H1 (cell line): ENCODE data around the gene TJP3. TPM values are rescaled to one million over a fixed set of nuclear protein-coding genes. Genes with fewer than 3 reads are reported as not detected.

Source experiments
- CTCF ChIA-PET: fragments of 300-600 bp; sonication (Branson Sonifier 250); formaldehyde crosslinking; loops from one replicate; lab custom pipeline; 2021; ENCODE audit not compliant: partially characterized antibody; lab: Charles Lee
- POLR2A ChIA-PET: fragments of 300-600 bp; sonication (Branson Sonifier 250); formaldehyde crosslinking; loops from one replicate; lab custom pipeline; 2021; ENCODE audit warnings: inconsistent platforms; ENCODE audit not compliant: partially characterized antibody; lab: Charles Lee
- DNase-seq, 2 experiments: peaks; one replicate each; pipeline versions ENCODE4 v3.0.0 to v3.0.0-alpha.2; 2010 to 2022; ENCODE audit warnings: low spot score in 2 of 2, low read depth in 1 of 2, mixed read lengths in 1 of 2
- FAIRE-seq: peaks from 2 replicates; lab custom pipeline; 2011; peaks lifted over from hg19 to GRCh38; lab: Jason Lieb, UNC
- H2AFZ ChIP-seq: 2 replicates; pipeline ENCODE4 v1.8.1; 2012; ENCODE audit warnings: low read length, inconsistent platforms
- H2AK5ac ChIP-seq: 2 replicates; pipeline ENCODE4 v1.6.1; 2013; ENCODE audit warnings: low read depth, low read length
- H2BK120ac ChIP-seq: replicated peaks from 2 replicates; pipeline ENCODE3; 2013; ENCODE audit warnings: low read depth, low read length, inconsistent platforms
- H2BK12ac ChIP-seq: 2 replicates; pipeline ENCODE4 v1.6.1; 2013; ENCODE audit warnings: low read depth, low read length
- H2BK15ac ChIP-seq: 2 replicates; pipeline ENCODE4 v1.6.1; 2013; ENCODE audit warnings: low read length
- H2BK20ac ChIP-seq: 2 replicates; pipeline ENCODE4 v1.6.1; 2013; ENCODE audit warnings: low read length
- H2BK5ac ChIP-seq: 2 replicates; pipeline ENCODE4 v1.6.1; 2013; ENCODE audit warnings: low read depth, low read length
- H3K14ac ChIP-seq: 2 replicates; pipeline ENCODE4 v1.6.1; 2013; ENCODE audit warnings: inconsistent platforms; ENCODE audit not compliant: insufficient read length
- H3K18ac ChIP-seq: 2 replicates; pipeline ENCODE4 v1.6.1; 2013; ENCODE audit warnings: low read length; ENCODE audit errors: extremely low read depth
- H3K23ac ChIP-seq: 2 replicates; pipeline ENCODE4 v1.6.1; 2013; ENCODE audit warnings: inconsistent platforms; ENCODE audit not compliant: insufficient read length
- H3K23me2 ChIP-seq: 2 replicates; pipeline ENCODE4 v1.6.1; 2013; ENCODE audit warnings: low read depth, low read length
- H3K27ac ChIP-seq: 2 replicates; pipeline ENCODE4 v1.6.1; 2011; ENCODE audit warnings: low read depth, low read length, inconsistent platforms
- H3K27me3 ChIP-seq, 4 experiments: replicated peaks in 1 of 4; 1 replicate in 1 of 4; 2 replicates in 3 of 4; pipeline versions ENCODE4 v1.6.1 to v1.8.1; 2011 to 2013; ENCODE audit warnings: low read length in 3 of 4, mild to moderate bottlenecking in 3 of 4, inconsistent platforms in 2 of 4, mixed read lengths in 2 of 4, moderate library complexity in 1 of 4; ENCODE audit not compliant: control insufficient read depth in 3 of 4, insufficient read depth in 3 of 4; ENCODE audit errors: extremely low read depth in 1 of 4
- H3K36me3 ChIP-seq, 4 experiments: 2 replicates each; pipeline versions ENCODE4 v1.6.1 to v1.8.1; 2011 to 2013; ENCODE audit warnings: mild to moderate bottlenecking in 4 of 4, low read length in 3 of 4, moderate library complexity in 2 of 4, control low read depth in 1 of 4, inconsistent platforms in 1 of 4; ENCODE audit not compliant: insufficient read depth in 4 of 4, control insufficient read depth in 2 of 4
- H3K4ac ChIP-seq: replicated peaks from 2 replicates; pipeline ENCODE3; 2013; ENCODE audit warnings: low read length, low read depth, mixed read lengths, inconsistent platforms; ENCODE audit not compliant: insufficient read length
- H3K4me1 ChIP-seq, 4 experiments: replicated peaks in 1 of 4; 1 replicate in 1 of 4; 2 replicates in 3 of 4; pipeline versions ENCODE4 v1.6.1 to v1.8.1; 2011 to 2013; ENCODE audit warnings: low read length in 3 of 4, inconsistent platforms in 2 of 4, mixed read lengths in 1 of 4; ENCODE audit not compliant: insufficient read depth in 4 of 4, control insufficient read depth in 3 of 4
- H3K4me2 ChIP-seq, 2 experiments: 2 replicates each; pipeline versions ENCODE4 v1.6.1 to v1.8.1; 2011 to 2013; ENCODE audit warnings: low read depth in 2 of 2, low read length in 2 of 2, control low read depth in 1 of 2, inconsistent platforms in 1 of 2, mild to moderate bottlenecking in 1 of 2; ENCODE audit not compliant: insufficient read depth in 1 of 2
- H3K4me3 ChIP-seq, 4 experiments: fragments of 200-600, 300-600 bp in 1 of 4; sonication (generic), shearing (Covaris generic), sonication (Bioruptor Twin) in 1 of 4; 2 replicates each; pipeline versions ENCODE4 v1.5.1 to v1.8.1; 2011 to 2016; ENCODE audit warnings: low read length in 4 of 4, low read depth in 3 of 4, control low read depth in 2 of 4, inconsistent platforms in 2 of 4, mild to moderate bottlenecking in 2 of 4, mixed read lengths in 1 of 4, moderate library complexity in 1 of 4; ENCODE audit not compliant: insufficient read depth in 2 of 4; ENCODE audit errors: extremely low read depth in 1 of 4
- H3K56ac ChIP-seq: replicated peaks from 2 replicates; pipeline ENCODE3; 2013; ENCODE audit warnings: low read depth, mild to moderate bottlenecking, mixed read lengths, low read length, inconsistent platforms; ENCODE audit not compliant: insufficient read length
- H3K79me1 ChIP-seq: 2 replicates; pipeline ENCODE4 v1.6.1; 2013; ENCODE audit warnings: low read depth, low read length, control low read depth
- H3K79me2 ChIP-seq, 2 experiments: 2 replicates each; pipeline versions ENCODE4 v1.6.1 to v1.8.1; 2012 to 2013; ENCODE audit warnings: low read length in 2 of 2, mild to moderate bottlenecking in 2 of 2, inconsistent platforms in 1 of 2; ENCODE audit not compliant: insufficient read depth in 2 of 2, control insufficient read depth in 1 of 2
- H3K9ac ChIP-seq, 4 experiments: replicated peaks in 1 of 4; 1 replicate in 1 of 4; 2 replicates in 3 of 4; pipeline versions ENCODE4 v1.6.1 to v1.8.1; 2011 to 2013; ENCODE audit warnings: low read depth in 3 of 4, low read length in 3 of 4, control low read depth in 2 of 4, mild to moderate bottlenecking in 2 of 4, moderate library complexity in 2 of 4, inconsistent platforms in 1 of 4; ENCODE audit errors: extremely low read depth in 1 of 4
- H3K9me3 ChIP-seq, 2 experiments: 2 replicates each; pipeline versions ENCODE4 v1.6.1 to v1.8.1; 2012 to 2013; ENCODE audit warnings: mild to moderate bottlenecking in 2 of 2, moderate library complexity in 2 of 2, control low read depth in 1 of 2, inconsistent platforms in 1 of 2, low read depth in 1 of 2, low read length in 1 of 2, mixed read lengths in 1 of 2; ENCODE audit not compliant: insufficient read depth in 2 of 2
- H4K20me1 ChIP-seq, 2 experiments: replicated peaks in 1 of 2; 2 replicates each; pipeline versions ENCODE3 to v1.8.1; 2011 to 2013; ENCODE audit warnings: inconsistent platforms in 2 of 2, low read length in 2 of 2, mild to moderate bottlenecking in 1 of 2; ENCODE audit not compliant: insufficient read depth in 2 of 2, control insufficient read depth in 1 of 2
- H4K5ac ChIP-seq: 2 replicates; pipeline ENCODE4 v1.6.1; 2013; ENCODE audit warnings: low read length, low read depth, mixed read lengths, inconsistent platforms; ENCODE audit not compliant: insufficient read length
- H4K8ac ChIP-seq: 2 replicates; pipeline ENCODE4 v1.8.0; 2013; ENCODE audit warnings: mild to moderate bottlenecking, moderate library complexity, low read length, inconsistent platforms; ENCODE audit not compliant: insufficient read depth; ENCODE audit errors: extremely low read depth
- H4K91ac ChIP-seq: replicated peaks from 2 replicates; pipeline ENCODE3; 2013; ENCODE audit warnings: low read length, mixed read lengths, inconsistent platforms; ENCODE audit not compliant: insufficient read length
- RBBP5 ChIP-seq: IDR thresholded peaks from 2 replicates; pipeline ENCODE4 v1.7.1; 2012; ENCODE audit warnings: low read depth, mild to moderate bottlenecking, inconsistent platforms, low read length, moderate library complexity, borderline replicate concordance
- WGBS, 2 experiments: shearing (Covaris generic) in 1 of 2; methylation state at CpG; one replicate each; pipeline versions ENCODE4 v1.1.6 to v1.1.7; 2013 to 2015; ENCODE audit warnings: low lambda C conversion rate in 2 of 2, mixed read lengths in 2 of 2, inconsistent platforms in 1 of 2, low coverage in 1 of 2, missing lambda C conversion rate in 1 of 2; ENCODE audit not compliant: insufficient replicate concordance in 2 of 2, insufficient coverage in 1 of 2, insufficient read length in 1 of 2; ENCODE audit errors: extremely low coverage in 1 of 2, missing lambda C conversion rate in 1 of 2; 5-methylcytosine and 5-hydroxymethylcytosine counted together
- polyA plus RNA-seq, 7 experiments: library from polyadenylated mRNA; depleted of rRNA in 3 of 7; stranded (reverse) in 5 of 7; unstranded in 2 of 7; fragments of >200 nt in 5 of 7; fragments of 200-250 nt in 2 of 7; gene quantifications; 1 replicate in 5 of 7; 2 replicates in 1 of 7; 4 replicates in 1 of 7; pipeline versions ENCODE4 v1.2.1 to v1.2.3, GENCODE V29; 2011 to 2013; ENCODE audit warnings: missing spikeins in 2 of 7, mixed read lengths in 2 of 7
- total RNA-seq: library from RNA; stranded (reverse); fragmentation: NEBNext Ultra II Directional; extraction: Animal tissue kit (Norgen Biotek cat#: 25700); gene quantifications from 2 replicates; pipeline ENCODE4 v1.2.1, GENCODE V29; 2021

The TJP3 gene
- total and polyA plus RNA-seq, 2 of the 8 experiments (the other 6 are each of a cell fraction or from before 2014, with no cell fraction given): 17.1 to 26.1 TPM

- no peak overlapping the region for H3K4me3 ChIP-seq
- no peak overlapping the region for H4K91ac ChIP-seq
- H3K4me1 ChIP-seq: peaks cover 0 to 8% (median 2%) of the 10 kb centered on the region in 4 experiments; a peak in 3 of 7 replicates
- no peak overlapping the region for H4K5ac ChIP-seq
- no peak overlapping the region for H3K4ac ChIP-seq
- no peak overlapping the region for H2BK5ac ChIP-seq
- H3K9ac ChIP-seq: no peak overlapping the region
- H4K8ac ChIP-seq: peak overlapping the region; percentile 45
- no peak overlapping the region for H3K27ac ChIP-seq
- H3K79me1 ChIP-seq: peaks cover 24% of the 10 kb centered on the region
- CTCF ChIA-PET: interaction anchor here (0.5 to 13.9 kb wide), 10 partner anchors 12 to 712 kb away, joined by 3 to 110 read pairs (median 6); partner anchors contain the start of gene TJP3
- POLR2A ChIA-PET: interaction anchor here (1.4 to 1.7 kb wide), 2 partner anchors 11 to 30 kb away, joined by 3 to 10 read pairs; no protein-coding TSS in a partner anchor
- H3K14ac ChIP-seq: no peak overlapping the region
- 81% methylated on average over 11 of the region's 12 CpGs; no CpG with 5 or more reads in 1 of the 2 experiments for whole genome bisulfite sequencing, 2 experiments
- FAIRE-seq (no peak), DNase-seq (no peak)
- H3K4me2 ChIP-seq: no peak overlapping the region; a peak in 1 of 4 replicates
- no peak overlapping the region for H2BK20ac ChIP-seq
- H3K27me3 ChIP-seq: no peaks in the 10 kb centered on the region; a peak in 2 of 7 replicates
- no peaks in the 10 kb centered on the region for H3K36me3 ChIP-seq
- H4K20me1 ChIP-seq: peaks cover 5 to 34% of the 10 kb centered on the region in 2 experiments
- H3K23ac ChIP-seq: no peak overlapping the region
- peaks cover 3% of the 10 kb centered on the region; the same call in 1 of the 2 replicates for H3K23me2 ChIP-seq
- H2AK5ac ChIP-seq: no peak overlapping the region
- H3K56ac ChIP-seq: no peak overlapping the region
- H2BK120ac ChIP-seq: no peak overlapping the region
- no peak overlapping the region for H2BK15ac ChIP-seq
- peaks cover 0 to 47% of the 10 kb centered on the region in 2 experiments; a peak in 3 of 4 replicates for H3K79me2 ChIP-seq
- no peak overlapping the region for H2AFZ ChIP-seq
- no peak overlapping the region for H3K18ac ChIP-seq
- no peaks in the 10 kb centered on the region; a peak in 1 of 4 replicates for H3K9me3 ChIP-seq
- no peak overlapping the region for H2BK12ac ChIP-seq
- TF ChIP-seq RBBP5: no peak
These were observed 9.7 kb upstream of the TJP3 start for GRCh38 chr19:3698386-3698950.
